SK-N-MC (cell line): ENCODE data around the gene MUC6.

Experiments
- DNase-seq: peaks from one replicate; pipeline ENCODE4 v3.0.0-alpha.2; 2011; ENCODE audit warnings: low read depth, low spot score
- H3K27ac ChIP-seq: fragments of 200-600 bp; sonication (generic); 2 replicates; pipeline ENCODE4 v1.5.1; 2016; ENCODE audit warnings: mixed run types
- H3K36me3 ChIP-seq: fragments of 200-600 bp; sonication (generic); 2 replicates; pipeline ENCODE4 v1.6.1; 2017; ENCODE audit warnings: antibody characterized with exemption, low read length, mixed read lengths; ENCODE audit not compliant: insufficient read depth
- H3K4me3 ChIP-seq: fragments of 200-600 bp; sonication (generic); 2 replicates; pipeline ENCODE4 v1.5.1; 2016
- H3K9ac ChIP-seq: fragments of 200-600 bp; sonication (generic); 2 replicates; pipeline ENCODE4 v1.8.0; 2017; ENCODE audit warnings: mixed run types, mixed read lengths; ENCODE audit not compliant: insufficient read length
- H3K9me3 ChIP-seq: fragments of 200-600 bp; sonication (generic); 2 replicates; pipeline ENCODE4 v1.6.1; 2017; ENCODE audit warnings: low read depth, mild to moderate bottlenecking, antibody characterized with exemption, low read length, moderate library complexity, mixed read lengths
- EZH2 ChIP-seq: fragments of 200-600 bp; sonication (generic); IDR thresholded peaks from one replicate; pipeline ENCODE4 v1.6.1; 2017; ENCODE audit warnings: antibody characterized with exemption
- FOXP2 ChIP-seq: optimal IDR thresholded peaks from 2 replicates; pipeline ENCODE3; 2011; ENCODE audit warnings: mild to moderate bottlenecking, moderate library complexity; ENCODE audit not compliant: insufficient read depth; ENCODE audit errors: extremely low read length, control extremely low read depth
- POLR2AphosphoS5 ChIP-seq: IDR thresholded peaks from 2 replicates; pipeline ENCODE4 v1.6.1; 2012; ENCODE audit warnings: mild to moderate bottlenecking, low read depth, low read length, borderline replicate concordance

MUC6 gene

GRCh38 chr11:1034001-1034400 is 2.5 kb downstream of the MUC6 start:
- Histone ChIP-seq H3K9me3 (no peaks in the 10 kb centered on the region), H3K27ac (no peak overlapping the region), H3K4me3 (no peak overlapping the region), H3K36me3 (no peaks in the 10 kb centered on the region), H3K9ac (no peak overlapping the region)
- TF ChIP-seq FOXP2, result no peak
- no peak for TF ChIP-seq EZH2
- no peak for TF ChIP-seq POLR2AphosphoS5
- no peak for DNase-seq

- TF ChIP-seq EZH2 (no peak), FOXP2 (no peak), POLR2AphosphoS5 (no peak)
- no peaks in the 10 kb centered on the region for H3K9me3 ChIP-seq
- DNase-seq, result no peak
- no peak overlapping the region for H3K9ac ChIP-seq
- H3K27ac ChIP-seq, result no peak overlapping the region
- H3K36me3 ChIP-seq, result no peaks in the 10 kb centered on the region
- H3K4me3 ChIP-seq, result no peak overlapping the region
These were observed 3.3 kb downstream of the MUC6 start for GRCh38 chr11:1033016-1033798.

GRCh38 chr11:1032310-1032891 is 4.1 kb downstream of the MUC6 start:
- Histone ChIP-seq H3K4me3 (no peak overlapping the region), H3K9me3 (no peaks in the 10 kb centered on the region), H3K36me3 (no peaks in the 10 kb centered on the region), H3K27ac (no peak overlapping the region), H3K9ac (no peak overlapping the region)
- DNase-seq, result no peak
- TF ChIP-seq EZH2 (no peak), FOXP2 (no peak), POLR2AphosphoS5 (no peak)

- DNase-seq, result no peak
- H3K9ac ChIP-seq, result no peak overlapping the region
- no peaks in the 10 kb centered on the region for H3K9me3 ChIP-seq
- H3K4me3 ChIP-seq, result no peak overlapping the region
- no peak for TF ChIP-seq POLR2AphosphoS5
- no peak for TF ChIP-seq FOXP2
- no peak for TF ChIP-seq EZH2
- no peaks in the 10 kb centered on the region for H3K36me3 ChIP-seq
- H3K27ac ChIP-seq, result no peak overlapping the region
These were observed 5.2 kb downstream of the MUC6 start for GRCh38 chr11:1031121-1031899.

DNA sequence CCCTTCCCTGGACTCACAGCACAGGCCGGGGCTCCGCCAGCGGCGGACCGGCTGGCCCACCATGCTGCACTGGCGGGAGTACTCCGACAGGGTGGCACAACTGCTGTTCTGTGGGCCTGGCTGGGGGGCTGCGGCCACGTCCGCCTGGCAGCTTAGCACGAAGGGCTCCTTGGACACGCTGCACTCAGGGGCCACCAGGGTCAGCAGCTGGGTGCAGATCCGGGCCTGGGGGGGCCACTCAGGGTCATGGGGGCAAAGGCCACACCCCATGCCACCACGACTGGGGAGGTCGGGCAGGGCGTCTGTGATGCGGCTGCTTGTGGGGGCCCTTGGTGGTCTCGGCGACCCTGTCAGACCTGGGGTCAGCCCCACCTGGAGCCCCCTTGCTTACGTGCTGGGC is 6.0 kb downstream of the MUC6 start:
- H3K4me3 ChIP-seq, result no peak overlapping the region
- no peak for DNase-seq
- H3K27ac ChIP-seq, result no peak overlapping the region
- TF ChIP-seq POLR2AphosphoS5 (no peak), EZH2 (no peak), FOXP2 (no peak)
- H3K9me3 ChIP-seq, result no peaks in the 10 kb centered on the region
- H3K36me3 ChIP-seq, result no peaks in the 10 kb centered on the region
- no peak overlapping the region for H3K9ac ChIP-seq

- Histone ChIP-seq H3K36me3 (no peaks in the 10 kb centered on the region), H3K9me3 (no peaks in the 10 kb centered on the region), H3K9ac (no peak overlapping the region), H3K4me3 (no peak overlapping the region), H3K27ac (no peak overlapping the region)
- DNase-seq, result no peak
- TF ChIP-seq EZH2 (no peak), POLR2AphosphoS5 (no peak), FOXP2 (no peak)
These were observed 6.4 kb downstream of the MUC6 start for GRCh38 chr11:1030086-1030485.

DNA sequence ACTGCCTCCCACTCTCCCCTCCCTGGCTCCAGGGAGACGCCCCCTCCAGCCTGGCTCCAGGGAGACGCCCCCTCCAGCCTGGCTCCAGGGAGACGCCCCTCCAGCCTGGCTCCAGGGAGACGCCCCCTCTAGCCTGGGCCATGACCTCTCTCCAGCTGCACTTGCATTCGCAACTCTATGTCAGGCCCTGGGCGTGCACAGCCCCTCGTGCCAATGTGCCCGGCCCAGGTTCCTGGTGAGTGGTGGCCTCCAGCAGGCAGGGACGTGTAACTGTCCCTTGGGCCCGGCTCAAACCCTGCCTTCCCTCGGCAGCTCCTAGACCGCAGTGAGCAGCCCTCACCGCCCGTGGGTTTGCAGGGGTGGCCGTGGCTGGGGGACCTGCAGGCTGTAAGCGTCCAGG is 6.9 kb downstream of the MUC6 start:
- no peak overlapping the region for H3K27ac ChIP-seq
- H3K4me3 ChIP-seq, result no peak overlapping the region
- no peaks in the 10 kb centered on the region for H3K9me3 ChIP-seq
- H3K9ac ChIP-seq, result no peak overlapping the region
- H3K36me3 ChIP-seq, result no peaks in the 10 kb centered on the region
- DNase-seq, result no peak
- TF ChIP-seq FOXP2, result no peak

GRCh38 chr11:1029051-1029450 is 7.5 kb downstream of the MUC6 start:
- DNase-seq, result no peak
- Histone ChIP-seq H3K9ac (no peak overlapping the region), H3K27ac (no peak overlapping the region), H3K4me3 (no peak overlapping the region), H3K9me3 (no peaks in the 10 kb centered on the region), H3K36me3 (no peaks in the 10 kb centered on the region)
- no peak for TF ChIP-seq EZH2
- no peak for TF ChIP-seq POLR2AphosphoS5
- TF ChIP-seq FOXP2, result no peak

DNA sequence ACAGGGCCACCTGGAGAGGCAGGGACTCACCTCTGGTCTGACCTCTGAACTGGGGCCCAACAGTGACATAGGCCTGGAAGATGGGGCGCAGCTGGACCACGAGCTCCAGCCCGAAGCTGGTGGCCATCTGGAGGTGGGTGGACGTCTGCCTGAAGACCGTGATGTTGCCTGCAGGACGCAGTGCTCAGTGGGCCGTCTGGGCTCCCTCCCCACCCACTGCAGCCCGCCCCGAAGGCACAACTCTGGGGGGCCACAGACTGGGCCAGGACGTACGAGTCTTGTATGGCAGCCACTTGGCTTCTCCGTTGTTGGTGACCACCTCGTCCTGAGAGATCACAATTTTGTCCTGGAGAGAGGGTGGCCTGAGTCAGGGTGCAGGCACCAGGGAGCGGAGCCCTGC is 7.9 kb downstream of the MUC6 start:
- Histone ChIP-seq H3K36me3 (no peaks in the 10 kb centered on the region), H3K9me3 (no peaks in the 10 kb centered on the region), H3K9ac (no peak overlapping the region), H3K27ac (no peak overlapping the region), H3K4me3 (no peak overlapping the region)
- DNase-seq, result no peak
- TF ChIP-seq POLR2AphosphoS5, result no peak
- TF ChIP-seq FOXP2, result no peak
- no peak for TF ChIP-seq EZH2
